ENCODE measurements around the gene SERPINB2.
"Not testable (repeated sequence)": the region's sequence is repeated elsewhere in the genome, so short reads cannot be mapped to it uniquely, and the experiment has no call there.

SERPINB2 gene

DNA sequence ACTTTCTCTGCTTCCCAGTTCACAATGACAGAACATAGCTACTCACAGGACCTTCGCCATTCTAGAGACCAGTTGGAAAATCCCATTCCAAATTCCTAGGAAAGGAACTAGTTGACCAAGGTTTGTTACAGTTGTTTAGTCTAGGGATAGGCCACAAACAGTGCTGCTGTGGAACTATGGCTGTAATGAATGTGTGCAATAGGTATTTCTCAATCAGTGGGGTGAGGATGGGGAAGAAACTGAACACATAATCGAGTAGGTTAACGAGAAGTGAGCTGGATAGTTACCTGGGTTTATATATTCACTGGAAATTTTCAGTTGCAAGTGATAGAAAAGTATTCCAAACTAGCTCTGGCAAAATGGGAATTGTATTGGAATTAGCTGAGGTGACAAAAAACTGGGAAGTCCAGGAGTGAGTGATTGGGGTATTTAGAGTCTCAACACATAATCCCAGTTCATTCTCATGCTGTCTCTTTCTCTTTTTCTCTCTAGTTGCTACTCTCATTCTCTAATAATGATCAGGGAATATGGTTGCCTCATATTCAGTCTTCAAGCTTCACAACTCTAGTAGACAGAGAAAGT lies 43.4 kb downstream of the SERPINB2 start:
- no peak for DNase-seq (ENCODE audit: low spot score)

DNA sequence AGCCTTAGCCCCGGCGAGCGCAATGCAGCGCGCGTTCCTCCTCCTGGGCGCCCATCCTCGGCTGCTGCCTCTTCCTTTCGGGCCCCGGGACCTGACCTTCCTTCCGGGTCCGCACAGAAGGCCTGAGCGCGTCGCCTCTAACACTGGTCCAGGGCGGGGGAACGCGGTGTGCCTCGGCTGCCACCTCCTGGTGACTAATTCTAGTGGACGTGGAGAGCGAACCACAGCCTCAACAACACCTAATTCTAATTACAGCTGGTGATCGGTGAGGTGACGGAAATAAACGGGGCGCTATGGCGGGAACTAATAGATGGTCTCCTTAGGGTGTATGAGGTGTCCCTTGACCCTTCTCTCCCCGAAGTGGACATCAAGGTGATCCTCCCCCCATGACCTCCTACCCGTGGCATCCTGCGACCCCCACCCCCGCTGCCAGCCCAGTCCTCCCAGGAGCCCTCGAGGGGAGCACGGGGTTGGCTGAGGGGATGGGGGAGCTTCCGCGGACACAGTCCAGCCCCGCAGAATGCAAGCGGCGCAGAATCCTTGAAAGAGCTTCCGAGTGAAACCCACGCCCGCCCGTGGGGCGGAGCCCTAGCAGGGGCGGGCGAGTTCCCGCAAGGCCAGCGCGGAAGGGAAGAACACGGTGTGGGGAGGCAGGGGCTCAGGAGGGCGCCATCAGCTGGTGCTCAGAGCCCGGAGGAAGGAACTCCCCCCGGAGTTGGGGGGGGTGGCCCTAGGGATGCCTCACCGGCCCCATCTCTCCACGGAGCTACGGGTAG lies 48.8 kb downstream of the SERPINB2 start:
- peak; percentile 44 for FAIRE-seq
- DNase-seq (ENCODE audit: low spot score), result peak; percentile 81

More for the DNA sequence above, 43.4 kb downstream of the SERPINB2 start:
- no peak for FAIRE-seq

DNA sequence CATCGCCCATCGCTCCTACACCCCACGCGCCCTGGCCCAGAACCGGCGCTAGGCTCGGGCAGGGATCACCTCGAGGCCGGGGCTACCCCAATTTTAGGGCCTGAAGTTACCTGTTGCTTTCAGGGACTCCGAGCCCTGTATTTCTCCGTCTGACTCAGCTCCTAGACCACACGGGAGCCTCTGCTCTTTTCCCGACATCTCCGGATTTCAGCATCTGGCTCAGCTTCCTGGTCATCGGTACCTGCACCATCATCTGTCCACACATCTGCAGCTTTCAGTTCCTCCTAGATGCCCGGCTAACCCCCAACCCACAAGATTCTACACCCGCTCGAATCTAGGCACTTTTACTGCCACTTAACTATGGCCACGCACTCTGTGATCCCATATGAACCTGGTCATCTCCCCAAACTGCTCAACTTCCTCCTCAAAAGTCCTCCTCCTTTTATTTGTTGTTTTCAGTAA lies 49.5 kb downstream of the SERPINB2 start:
- DNase-seq (ENCODE audit: low spot score), result no peak

DNA sequence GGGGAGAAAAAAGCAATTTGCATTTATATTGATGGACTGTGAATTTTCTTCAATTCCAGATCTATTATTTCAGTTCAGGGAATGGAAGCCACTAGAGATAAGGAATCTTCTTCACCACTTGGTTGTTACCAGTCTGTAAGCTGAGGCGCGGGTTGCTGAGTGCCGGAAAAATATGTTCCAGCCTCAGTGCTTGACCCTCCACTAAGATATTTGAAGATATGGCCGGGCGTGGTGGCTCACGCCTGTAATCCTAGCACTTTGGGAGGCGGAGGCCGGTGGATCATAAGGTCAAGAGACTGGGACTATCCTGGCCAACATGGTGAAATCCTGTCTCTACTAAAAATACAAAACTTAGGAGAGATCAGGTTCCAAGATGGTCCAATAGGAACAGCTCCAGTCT lies 52.5 kb downstream of the SERPINB2 start:
- no peak for DNase-seq (ENCODE audit: low spot score)
- no peak for FAIRE-seq

More for the DNA sequence above, 49.5 kb downstream of the SERPINB2 start:
- FAIRE-seq, result no peak

DNA sequence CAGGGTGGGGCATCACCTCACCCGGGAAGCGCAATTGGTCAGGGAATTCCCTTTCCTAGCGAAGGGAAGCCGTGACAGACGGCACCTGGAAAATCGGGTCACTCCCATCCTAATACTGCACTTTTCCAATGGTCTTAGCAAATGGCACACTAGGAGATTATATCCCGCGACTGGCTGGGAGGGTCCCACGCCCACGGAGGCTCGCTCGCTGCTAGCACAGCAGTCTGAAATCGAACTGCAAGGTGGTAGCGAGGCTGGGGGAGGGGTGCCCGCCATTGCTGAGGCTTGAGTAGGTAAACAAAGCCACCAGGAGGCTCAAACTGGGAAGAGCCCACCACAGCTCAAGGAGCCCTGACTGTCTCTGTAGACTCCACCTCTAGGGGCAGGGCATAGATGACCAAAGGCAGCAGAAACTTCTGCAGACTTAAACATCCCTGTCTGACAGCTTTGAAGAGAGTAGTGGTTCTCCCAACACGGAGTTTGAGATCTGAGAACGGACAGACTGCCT lies 53.1 kb downstream of the SERPINB2 start:
- FAIRE-seq; DNase-seq (ENCODE audit: low spot score): not testable (repeated sequence)

DNA sequence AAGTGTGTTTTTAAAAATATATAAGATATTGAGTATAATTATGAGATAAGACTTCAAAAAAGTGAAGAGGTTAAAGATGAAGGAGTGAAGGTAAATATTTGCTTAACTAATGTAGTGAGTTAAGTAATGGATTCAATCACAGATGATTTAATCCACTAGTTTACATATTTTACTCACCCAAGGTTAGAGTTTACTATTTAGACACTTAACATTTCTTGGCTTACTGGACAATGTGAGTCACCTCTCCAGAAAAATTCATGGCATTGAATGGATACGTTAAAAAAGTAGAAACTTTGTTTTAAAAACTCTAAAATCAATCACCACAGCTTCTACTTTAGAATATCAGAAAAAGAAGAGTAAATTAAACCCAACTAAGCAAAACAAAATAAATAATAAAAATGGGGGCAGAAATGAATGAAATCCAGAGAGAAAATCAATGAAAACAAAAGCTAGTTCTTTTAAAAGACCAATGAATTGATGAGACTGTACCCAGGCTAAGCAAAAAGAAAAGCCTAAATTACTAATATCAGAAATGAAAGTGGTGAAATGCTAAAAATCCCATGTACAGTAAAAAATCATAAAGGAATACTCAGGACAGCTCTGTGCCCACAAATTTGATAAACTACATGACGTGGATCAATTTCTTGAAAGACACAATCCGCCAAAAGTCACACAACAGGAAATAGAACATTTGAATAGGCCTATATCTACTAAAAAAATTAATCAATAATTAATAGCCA lies 59.7 kb downstream of the SERPINB2 start:
- FAIRE-seq, result no peak
- no peak for DNase-seq (ENCODE audit: low spot score)

DNA sequence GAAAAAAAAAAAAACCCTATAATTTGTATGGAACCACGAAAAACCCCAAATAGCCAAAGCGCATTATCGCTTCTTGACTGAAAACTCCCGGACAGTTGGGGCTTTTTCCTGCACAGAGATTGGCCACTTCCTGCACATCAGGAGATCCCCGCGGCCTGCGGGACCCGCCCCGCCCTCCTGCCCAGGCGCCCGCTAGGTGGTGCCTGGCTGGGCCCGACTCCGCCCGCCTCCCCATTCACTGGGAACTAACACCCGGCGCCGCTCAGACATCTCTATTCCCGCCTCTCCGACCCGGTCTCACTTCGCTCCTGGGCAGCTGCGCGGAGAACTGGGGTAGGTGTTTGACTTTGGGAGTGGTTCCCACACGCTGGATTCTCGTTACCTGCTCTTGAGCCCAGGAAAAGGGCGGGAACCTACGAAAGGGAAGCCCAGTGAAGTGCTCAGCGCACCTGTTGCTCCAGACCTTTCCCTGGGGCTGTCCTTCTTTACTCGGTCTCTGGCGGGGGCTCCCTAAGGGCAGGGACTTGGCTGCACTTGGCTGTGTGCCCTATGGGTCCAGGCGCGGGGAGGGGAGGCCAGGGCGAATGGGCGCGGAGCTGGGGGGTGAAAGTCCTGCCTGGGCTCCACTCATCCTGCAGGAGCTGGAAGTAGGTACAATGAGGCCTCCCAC lies 61.7 kb downstream of the SERPINB2 start, which contains the start of gene HMSD:
TSS of gene HMSD (plus strand) at position 234 of the 670 bp plus-strand sequence. CDS start 4,155 bp downstream, outside the sequence.
- FAIRE-seq, result no peak
- DNase-seq (ENCODE audit: low spot score), result peak; percentile 74

DNA sequence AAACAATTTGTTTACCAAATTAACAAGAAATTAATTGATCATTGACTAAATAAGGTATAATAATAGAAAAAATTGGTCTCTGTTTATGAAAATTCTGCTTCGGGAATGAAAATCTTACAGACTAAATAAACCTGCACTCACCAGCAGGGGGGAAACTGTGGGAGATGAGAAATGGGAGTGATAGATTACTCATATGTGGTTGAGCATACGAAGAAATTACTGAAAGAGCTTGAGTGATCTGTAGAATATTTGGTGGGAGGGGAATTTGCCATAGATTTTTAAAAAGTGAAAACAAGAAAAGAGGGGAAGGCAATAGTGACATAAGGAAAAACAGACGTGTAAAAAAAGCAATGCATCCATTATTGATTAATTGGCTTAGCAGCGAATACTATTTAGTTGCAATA lies 63.8 kb downstream of the SERPINB2 start:
- no peak for FAIRE-seq
- peak; percentile 9 for DNase-seq (ENCODE audit: low spot score)

Data from urothelium cell line (cell line).